A549 (cell line): Measurements from ENCODE around the gene STARD3NL. TPM values are rescaled to one million over a fixed set of nuclear protein-coding genes. Genes with fewer than 3 reads are reported as not detected.
"Not testable (repeated sequence)": the region's sequence is repeated elsewhere in the genome, so short reads cannot be mapped to it uniquely, and the experiment has no call there.

Source experiments
- ATAC-seq, 2 experiments: fragments of 200-7000 bp in 1 of 2; fragments of >200 bp in 1 of 2; cut with Nextera tagmentation in 1 of 2; cut with Tn5 transposase in 1 of 2; 3 replicates each; pipeline versions ENCODE4 v1.8.0 to v1.9.1; 2018 to 2020; ENCODE audit warnings: mild to moderate bottlenecking in 1 of 2, moderate library complexity in 1 of 2
- CTCF ChIA-PET: fragments of 300-600 bp; sonication (Branson Sonifier 250); formaldehyde crosslinking; extraction: SDS; loops from one replicate; lab custom pipeline; 2021; ENCODE audit warnings: antibody characterized with exemption, inconsistent platforms; lab: Yijun Ruan, JAX
- POLR2A ChIA-PET: fragments of 350-600 bp; formaldehyde crosslinking; extraction: SDS; loops from one replicate; lab custom pipeline; 2021; ENCODE audit warnings: antibody characterized with exemption, inconsistent platforms; lab: Yijun Ruan, JAX
- DNase-seq, 2 experiments: peaks; one replicate each; pipeline versions ENCODE4 v3.0.0 to v3.0.0-alpha.2; 2011 to 2016; ENCODE audit warnings: low read depth in 1 of 2, low spot score in 1 of 2
- FAIRE-seq: peaks from 2 replicates; lab custom pipeline; 2011; peaks lifted over from hg19 to GRCh38; lab: Jason Lieb, UNC
- H3K27ac ChIP-seq, 2 experiments: fragments of >200 bp; sonication (Bioruptor Twin); formaldehyde crosslinking; 3 replicates each; pipeline ENCODE4 v1.5.1; 2016 to 2017
- H3K4me1 ChIP-seq: fragments of >200 bp; sonication (Bioruptor Twin); formaldehyde crosslinking; 3 replicates; pipeline ENCODE4 v1.6.1; 2016
- H3K4me2 ChIP-seq: fragments of >200 bp; sonication (Bioruptor Twin); formaldehyde crosslinking; 3 replicates; pipeline ENCODE4 v1.6.1; 2016
- H3K4me3 ChIP-seq: fragments of >200 bp; sonication (Bioruptor Twin); formaldehyde crosslinking; 3 replicates; pipeline ENCODE4 v1.5.1; 2016
- H3K9me3 ChIP-seq: fragments of >200 bp; sonication (Bioruptor Twin); formaldehyde crosslinking; 3 replicates; pipeline ENCODE4 v1.6.1; 2016
- CHD4 ChIP-seq: fragments of 200-600 bp; sonication (generic); IDR thresholded peaks from 2 replicates; pipeline ENCODE4 v1.6.1; 2016; ENCODE audit warnings: antibody characterized with exemption, mild to moderate bottlenecking, borderline replicate concordance
- FOSL2 ChIP-seq, 2 experiments: fragments of 450-650 bp in 1 of 2; fragments of >200 bp in 1 of 2; sonication (Bioruptor Twin) in 1 of 2; formaldehyde crosslinking; IDR thresholded peaks; 2 replicates each; pipeline versions ENCODE4 v1.5.0 to v1.6.1; 2016 to 2020; ENCODE audit warnings: mild to moderate bottlenecking in 1 of 2, moderate library complexity in 1 of 2
- FOXS1 ChIP-seq: fragments of 250-450 bp; sonication (Bioruptor Pico); IDR thresholded peaks from 2 replicates; pipeline ENCODE4 v1.5.0; 2020; ENCODE audit warnings: mild to moderate bottlenecking, moderate library complexity
- GATA3 ChIP-seq: IDR thresholded peaks from 2 replicates; pipeline ENCODE4 v1.6.1; 2012; ENCODE audit warnings: borderline replicate concordance
- HEYL ChIP-seq: fragments of 250-450 bp; sonication (Bioruptor Pico); IDR thresholded peaks from 2 replicates; pipeline ENCODE4 v1.8.0; 2021; ENCODE audit warnings: mild to moderate bottlenecking, moderate library complexity
- HOXA7 ChIP-seq: fragments of 250-450 bp; sonication (Bioruptor Pico); IDR thresholded peaks from 2 replicates; pipeline ENCODE4 v1.5.0; 2020; ENCODE audit warnings: mild to moderate bottlenecking, moderate library complexity
- KDM1A ChIP-seq: fragments of 200-600 bp; sonication (generic); IDR thresholded peaks from 2 replicates; pipeline ENCODE4 v1.6.1; 2016; ENCODE audit warnings: low read depth, mild to moderate bottlenecking
- KDM5A ChIP-seq: fragments of 200-600 bp; sonication (generic); IDR thresholded peaks from 2 replicates; pipeline ENCODE4 v1.6.1; 2016; ENCODE audit warnings: antibody characterized with exemption, mild to moderate bottlenecking
- MAFK ChIP-seq: fragments of 450-650 bp; IDR thresholded peaks from 2 replicates; pipeline ENCODE4 v1.6.1; 2014; ENCODE audit not compliant: partially characterized antibody
- MYC ChIP-seq: IDR thresholded peaks from 2 replicates; pipeline ENCODE4 v1.6.1; 2012; ENCODE audit warnings: mild to moderate bottlenecking, inconsistent platforms, low read length, improper control_type of control experiment, borderline replicate concordance
- PHF8 ChIP-seq: fragments of 200-600 bp; sonication (generic); IDR thresholded peaks from 2 replicates; pipeline ENCODE4 v1.6.1; 2016; ENCODE audit warnings: low read depth, mild to moderate bottlenecking, antibody characterized with exemption, moderate library complexity, borderline replicate concordance
- POLR2A ChIP-seq: IDR thresholded peaks from 2 replicates; pipeline ENCODE4 v1.6.1; 2012; ENCODE audit warnings: mild to moderate bottlenecking, low read length
- REST ChIP-seq: fragments of 200-600 bp; sonication (generic); IDR thresholded peaks from 2 replicates; pipeline ENCODE4 v1.6.1; 2016; ENCODE audit warnings: antibody characterized with exemption, mild to moderate bottlenecking, moderate library complexity
- SREBF2 ChIP-seq: fragments of 450-650 bp; IDR thresholded peaks from 2 replicates; pipeline ENCODE4 v1.6.1; 2014; ENCODE audit warnings: mild to moderate bottlenecking, moderate library complexity
- ZFP36 ChIP-seq: fragments of 450-650 bp; IDR thresholded peaks from 2 replicates; pipeline ENCODE4 v1.6.1; 2014; ENCODE audit warnings: borderline replicate concordance; ENCODE audit not compliant: partially characterized antibody
- WGBS: methylation state at CpG from one replicate; pipeline ENCODE4 v1.1.6; 2017; ENCODE audit errors: missing lambda C conversion rate; 5-methylcytosine and 5-hydroxymethylcytosine counted together
- polyA plus RNA-seq, 4 experiments: library from polyadenylated mRNA; depleted of rRNA in 3 of 4; stranded (reverse); fragments of >200 nt; fragmentation: RNase III in 1 of 4; extraction: RNeasy Plus Mini Kit Qiagen cat#74134 plus additional on column Dnase treatment in 1 of 4; gene quantifications; 2 replicates in 3 of 4; 3 replicates in 1 of 4; pipeline ENCODE4 v1.2.3, GENCODE V29; 2011 to 2017
- TF ChIP-seq, protein P1 (sequence below): fragments of 250-450 bp; sonication (Bioruptor Pico); IDR thresholded peaks from 2 replicates; pipeline ENCODE4 v1.5.0; 2020; ENCODE audit warnings: low read depth, mild to moderate bottlenecking, moderate library complexity

STARD3NL gene
- polyA plus RNA-seq, 2 of the 4 experiments (the other 2 are of a cell fraction) = 57.9 to 104 TPM

- WGBS = 32% methylated on average over 1 of the region's 2 CpGs
- DNase-seq (peak; percentile 9 to 27), ATAC-seq (peak; percentile 67 to 89), FAIRE-seq (no peak)
- peaks cover 3% of the 10 kb centered on the region; the same call in 1 of the 3 replicates for H3K4me1 ChIP-seq
- POLR2A ChIA-PET = no interaction called here
- CTCF ChIA-PET = interaction anchor here (0.6 to 1.2 kb wide), 2 partner anchors 52 to 149 kb away, joined by 3 read pairs; no protein-coding TSS in a partner anchor
- no peak overlapping the region for H3K4me3 ChIP-seq
- H3K27ac ChIP-seq = no peak overlapping the region
- H3K9me3 ChIP-seq = no peaks in the 10 kb centered on the region
- no peak overlapping the region for H3K4me2 ChIP-seq
- no peak for TF ChIP-seq GATA3
- no peak for TF ChIP-seq KDM1A
- TF ChIP-seq MYC = no peak
- TF ChIP-seq HEYL (CRISPR knock-in tag) = no peak
- no peak for TF ChIP-seq CHD4
- no peak for TF ChIP-seq SREBF2
- no peak for TF ChIP-seq ZFP36
- TF ChIP-seq KDM5A = no peak
Observed at GRCh38 chr7:38169847-38170246, 8.2 kb upstream of the STARD3NL start.

GRCh38 chr7:38171623-38172391 lies 6.2 kb upstream of the STARD3NL start:
- TF ChIP-seq FOSL2 (IDR thresholded peaks at IDR 0.05) (no peak), FOSL2 (CRISPR knock-in tag; IDR thresholded peaks at IDR 0.05) (0 out of 2 replicates have a peak, but pooled peaks have one; percentile 19), REST (no peak)
- 68% methylated on average over 6 of the region's 6 CpGs for WGBS
- FAIRE-seq (no peak), DNase-seq (no peak), ATAC-seq (no peak)
- no peak overlapping the region for H3K27ac ChIP-seq
- H3K9me3 ChIP-seq = no peaks in the 10 kb centered on the region
- H3K4me2 ChIP-seq = no peak overlapping the region
- ChIA-PET POLR2A (no interaction called here), CTCF (interaction anchor here (1.4 kb wide), 1 partner anchor 44 kb away, joined by 4 read pairs; no protein-coding TSS in a partner anchor)
- H3K4me3 ChIP-seq = no peak overlapping the region
- peaks cover 3% of the 10 kb centered on the region; the same call in 1 of the 3 replicates for H3K4me1 ChIP-seq

- CTCF ChIA-PET, H3K4me3 ChIP-seq, POLR2A ChIA-PET, DNase-seq, H3K9me3 ChIP-seq, H3K4me2 ChIP-seq: not testable (repeated sequence)
- WGBS = 75% methylated on average over 9 of the region's 9 CpGs
- H3K4me1 ChIP-seq = peaks cover 18% of the 10 kb centered on the region
- TF ChIP-seq MAFK = peak; percentile 59
- TF ChIP-seq, all 56 proteins: peak for 1; not testable (repeated sequence) for 55
- not testable (repeated sequence) for ATAC-seq, FAIRE-seq, H3K27ac ChIP-seq
Observed at GRCh38 chr7:38175547-38175946, 2.5 kb upstream of the STARD3NL start.

- no peak for FAIRE-seq
- POLR2A ChIA-PET = interaction anchor here (0.5 to 1.4 kb wide), 14 partner anchors 12 to 276 kb away, joined by 3 to 22 read pairs (median 4); partner anchors contain the start of genes EPDR1 and SFRP4
- Histone ChIP-seq H3K4me3 (peak overlapping the region; percentile 73), H3K4me2 (peak overlapping the region; percentile 88), H3K27ac (peak overlapping the region; percentile 91 to 94), H3K4me1 (peaks cover 25% of the 10 kb centered on the region), H3K9me3 (no peaks in the 10 kb centered on the region)
- peak; percentile 46 to 51; a peak in 4 of 6 replicates for ATAC-seq
- CTCF ChIA-PET = interaction anchor here (0.8 to 2.0 kb wide), 5 partner anchors 10 to 260 kb away, joined by 3 to 7 read pairs (median 4); no protein-coding TSS in a partner anchor
- no peak for DNase-seq
- TF ChIP-seq, protein P1, sequence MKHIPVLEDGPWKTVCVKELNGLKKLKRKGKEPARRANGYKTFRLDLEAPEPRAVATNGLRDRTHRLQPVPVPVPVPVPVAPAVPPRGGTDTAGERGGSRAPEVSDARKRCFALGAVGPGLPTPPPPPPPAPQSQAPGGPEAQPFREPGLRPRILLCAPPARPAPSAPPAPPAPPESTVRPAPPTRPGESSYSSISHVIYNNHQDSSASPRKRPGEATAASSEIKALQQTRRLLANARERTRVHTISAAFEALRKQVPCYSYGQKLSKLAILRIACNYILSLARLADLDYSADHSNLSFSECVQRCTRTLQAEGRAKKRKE (CRISPR knock-in tag) = 0 out of 2 replicates have a peak, but pooled peaks have one; percentile 16
- TF ChIP-seq PHF8 (peak; percentile 37; the same call in 1 of the 2 replicates), HOXA7 (0 out of 2 replicates have a peak, but pooled peaks have one; percentile 35), POLR2A (peak; percentile 80), FOXS1 (CRISPR knock-in tag) (no peak)
- 3% methylated on average over 15 of the region's 15 CpGs for WGBS
Observed at GRCh38 chr7:38177621-38178003, 433 bp upstream of the STARD3NL start.
